Tibial nerve (tissue), 4 donors: ENCODE measurements around the gene RTP2.

ENCODE experiments used
- CTCF ChIP-seq, 5 experiments: fragments of 200-600 bp in 3 of 5; fragments of 450-650 bp in 2 of 5; sonication (generic) in 3 of 5; IDR thresholded peaks; one replicate each; pipeline ENCODE4 v1.5.1; 2016 to 2019; ENCODE audit warnings: antibody characterized with exemption in 5 of 5, mild to moderate bottlenecking in 3 of 5, moderate library complexity in 2 of 5
- EP300 ChIP-seq, 2 donors: sonication (generic); formaldehyde crosslinking; IDR thresholded peaks; one replicate each; pipeline ENCODE4 v1.6.1; 2017; ENCODE audit warnings: antibody characterized with exemption in 2 of 2, mild to moderate bottlenecking in 1 of 2
- POLR2A ChIP-seq, 2 donors: fragments of 450-650 bp; IDR thresholded peaks; one replicate each; pipeline ENCODE4 v1.6.1; 2017; ENCODE audit warnings: antibody characterized with exemption in 2 of 2, mild to moderate bottlenecking in 2 of 2, moderate library complexity in 2 of 2

- TF ChIP-seq POLR2A (IDR thresholded peaks at IDR 0.05) = no peak
- TF ChIP-seq CTCF (IDR thresholded peaks at IDR 0.05) = no peak
- peak in 1 of 2 donors; percentile 11 for TF ChIP-seq EP300 (IDR thresholded peaks at IDR 0.05)
Observed at GRCh38 chr3:187736418-187736871, 34.1 kb upstream of the RTP2 start.
